ENCODE results near the gene RABEP1.
"Not testable (repeated sequence)": the region's sequence is repeated elsewhere in the genome, so short reads cannot be mapped to it uniquely, and the experiment has no call there.

The RABEP1 gene

GRCh38 chr17:5429191-5429887, 147.3 kb downstream of the RABEP1 start:
- DNase-seq = no peak

GRCh38 chr17:5430413-5430999, 148.4 kb downstream of the RABEP1 start:
- no peak for DNase-seq

DNA sequence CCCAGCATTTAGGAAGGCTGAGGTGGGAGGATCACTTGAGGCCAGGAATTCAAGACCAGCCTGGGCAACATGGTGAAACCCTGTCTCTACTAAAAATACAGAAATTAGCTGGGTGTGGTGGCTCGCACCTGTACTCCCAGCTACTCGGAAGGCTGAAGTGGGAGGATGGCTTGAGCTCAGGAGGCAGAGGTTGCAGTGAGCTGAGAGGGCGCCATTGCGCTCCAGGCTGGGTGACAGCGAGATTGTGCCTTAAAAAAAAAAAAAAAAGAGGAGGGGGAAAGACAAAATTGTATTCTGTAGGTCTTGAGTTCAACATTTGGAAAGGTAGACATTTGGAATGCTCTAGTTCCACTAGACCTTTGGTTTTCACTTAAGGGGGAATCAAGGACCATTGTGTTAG, 149.2 kb downstream of the RABEP1 start:
- DNase-seq = not testable (repeated sequence)

DNA sequence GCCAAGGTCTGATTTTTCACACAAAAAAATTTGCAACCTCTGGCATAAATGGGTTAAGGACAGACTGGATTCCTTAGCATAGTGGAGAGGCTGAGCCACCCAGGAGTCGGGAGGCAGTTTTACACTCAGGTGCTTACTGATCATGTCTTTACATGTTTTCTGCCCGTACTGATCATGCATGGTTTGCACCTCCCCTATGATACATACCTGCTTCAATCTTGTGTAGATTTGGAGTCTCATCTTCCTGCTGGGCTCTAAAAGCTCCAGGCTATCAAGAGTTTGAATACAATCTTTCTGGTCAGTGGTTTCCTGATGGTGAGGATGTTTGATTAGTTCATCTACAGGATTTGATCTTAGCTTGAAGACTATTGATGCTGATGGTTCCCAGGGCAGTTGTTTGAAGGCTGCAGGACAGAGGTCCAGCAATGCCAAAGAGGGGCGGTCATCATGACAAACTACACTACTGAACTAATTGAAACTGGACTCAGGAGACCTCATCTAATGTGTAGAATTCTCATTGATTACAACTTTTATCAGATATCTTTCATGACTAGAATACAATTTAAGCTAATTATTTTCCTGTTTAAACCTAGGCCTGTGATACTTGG, 150.0 kb downstream of the RABEP1 start:
- no peak for DNase-seq

DNA sequence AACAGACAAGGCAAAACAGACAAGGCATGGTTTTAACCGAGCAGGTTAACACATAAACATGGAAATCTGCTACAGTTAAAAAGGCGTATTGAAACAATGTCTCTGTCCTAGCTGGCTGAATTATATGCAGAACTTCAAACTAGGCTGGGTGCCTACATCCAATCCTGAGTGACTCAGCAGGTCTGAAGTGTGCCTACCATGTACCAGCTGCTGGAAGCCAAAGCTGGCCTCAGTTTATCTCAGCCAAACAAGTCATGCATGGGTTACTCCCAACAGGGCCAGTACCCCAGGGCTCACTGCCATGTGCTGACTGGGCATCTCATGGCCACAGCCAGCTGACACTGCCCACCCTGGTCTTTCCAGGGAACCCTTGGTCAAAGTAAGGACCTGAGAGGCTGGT, 152.9 kb downstream of the RABEP1 start:
- DNase-seq = no peak

Data from NCI-H1417 treated with DMSO at 0.1 percent for 48 hours (cell line).